Activated T-cell treated with anti-CD3 and anti-CD28 coated beads, Interleukin-2, amount 50 U/mL, for 4 hours (primary cell): Measurements from ENCODE around the gene TOP2A. TPM values are rescaled to one million over a fixed set of nuclear protein-coding genes. Genes with fewer than 3 reads are reported as not detected.

Source experiments
- ATAC-seq, 2 donors: fragments of 200-7000 bp; cut with Tn5 transposase; one replicate each; pipeline ENCODE4 v1.10.0; 2021
- DNase-seq: peaks from one replicate; pipeline ENCODE4 v3.0.0-alpha.2; 2020
- H3K27me3 Mint-ChIP-seq: one replicate; pipeline ENCODE4 v1.8.0; 2021; ENCODE audit warnings: low read depth, mixed read lengths
- H3K36me3 Mint-ChIP-seq: one replicate; pipeline ENCODE4 v1.8.0; 2022; ENCODE audit warnings: mixed read lengths; ENCODE audit not compliant: insufficient read depth
- H3K4me1 Mint-ChIP-seq: one replicate; pipeline ENCODE4 v1.8.0; 2021; ENCODE audit warnings: low read depth, mixed read lengths
- H3K4me3 Mint-ChIP-seq: one replicate; pipeline ENCODE4 v1.8.0; 2021; ENCODE audit warnings: mild to moderate bottlenecking, moderate library complexity, mixed read lengths
- H3K9me3 Mint-ChIP-seq: one replicate; pipeline ENCODE4 v1.8.0; 2021; ENCODE audit warnings: mixed read lengths
- total RNA-seq, 3 donors: library from RNA; stranded (reverse); gene quantifications; one replicate each; pipeline ENCODE4 v1.2.1, GENCODE V29; 2021

Gene TOP2A
- total RNA-seq, 3 donors from 2014 or later = 10.4 to 16.4 (median 12.0) TPM

- Mint-ChIP-seq H3K27me3 (no peaks in the 10 kb centered on the region), H3K9me3 (no peaks in the 10 kb centered on the region), H3K4me1 (peaks cover 33% of the 10 kb centered on the region), H3K36me3 (no peaks in the 10 kb centered on the region), H3K4me3 (no peak overlapping the region)
- DNase-seq (no peak), ATAC-seq (no peak)
Measured at GRCh38 chr17:40447148-40447644, 29.5 kb upstream of the TOP2A start.

GRCh38 chr17:40445751-40446468 lies 28.2 kb upstream of the TOP2A start:
- Mint-ChIP-seq H3K4me1 (peaks cover 33% of the 10 kb centered on the region), H3K9me3 (no peaks in the 10 kb centered on the region), H3K36me3 (no peaks in the 10 kb centered on the region), H3K27me3 (no peaks in the 10 kb centered on the region), H3K4me3 (peak overlapping the region; percentile 75)
- DNase-seq (no peak), ATAC-seq (no peak)

- Mint-ChIP-seq H3K36me3 (no peaks in the 10 kb centered on the region), H3K27me3 (no peaks in the 10 kb centered on the region), H3K4me1 (peaks cover 33% of the 10 kb centered on the region), H3K9me3 (no peaks in the 10 kb centered on the region), H3K4me3 (peak overlapping the region; percentile 75)
- DNase-seq = no peak
- ATAC-seq = peak; percentile 5 to 11
Measured at GRCh38 chr17:40443988-40444899, 26.5 kb upstream of the TOP2A start.

GRCh38 chr17:40443196-40443987 lies 25.7 kb upstream of the TOP2A start, which contains the start of gene IGFBP4:
Gene IGFBP4, plus strand, starts transcription at chr17:40443450. Its CDS starts 286 bp downstream, at chr17:40443736.
- ATAC-seq (peak; percentile 72 to 73), DNase-seq (peak; percentile 59)
- H3K9me3 Mint-ChIP-seq = no peaks in the 10 kb centered on the region
- no peaks in the 10 kb centered on the region for H3K36me3 Mint-ChIP-seq
- no peaks in the 10 kb centered on the region for H3K27me3 Mint-ChIP-seq
- peak within 1 kb of the TSS; percentile 75 for H3K4me3 Mint-ChIP-seq
- H3K4me1 Mint-ChIP-seq = peaks cover 31% of the 10 kb centered on the region

GRCh38 chr17:40442392-40443195 lies 24.9 kb upstream of the TOP2A start:
- DNase-seq = no peak
- no peaks in the 10 kb centered on the region for H3K9me3 Mint-ChIP-seq
- no peaks in the 10 kb centered on the region for H3K36me3 Mint-ChIP-seq
- no peaks in the 10 kb centered on the region for H3K27me3 Mint-ChIP-seq
- H3K4me3 Mint-ChIP-seq = peak overlapping the region; percentile 23
- no peak for ATAC-seq
- peaks cover 25% of the 10 kb centered on the region for H3K4me1 Mint-ChIP-seq

- Mint-ChIP-seq H3K27me3 (no peaks in the 10 kb centered on the region), H3K9me3 (no peaks in the 10 kb centered on the region), H3K36me3 (no peaks in the 10 kb centered on the region), H3K4me3 (no peak overlapping the region), H3K4me1 (peaks cover 17% of the 10 kb centered on the region)
- no peak for DNase-seq
- ATAC-seq = no peak
Measured at GRCh38 chr17:40440166-40440565, 22.5 kb upstream of the TOP2A start.

- Mint-ChIP-seq H3K4me1 (peaks cover 7% of the 10 kb centered on the region), H3K4me3 (no peak overlapping the region), H3K36me3 (no peaks in the 10 kb centered on the region), H3K9me3 (no peaks in the 10 kb centered on the region), H3K27me3 (no peaks in the 10 kb centered on the region)
- no peak for DNase-seq
- no peak for ATAC-seq
Measured at GRCh38 chr17:40437095-40437732, 19.5 kb upstream of the TOP2A start.

- no peaks in the 10 kb centered on the region for H3K36me3 Mint-ChIP-seq
- H3K9me3 Mint-ChIP-seq = no peaks in the 10 kb centered on the region
- no peaks in the 10 kb centered on the region for H3K27me3 Mint-ChIP-seq
- ATAC-seq (no peak), DNase-seq (no peak)
- H3K4me3 Mint-ChIP-seq = no peak overlapping the region
- H3K4me1 Mint-ChIP-seq = peaks cover 7% of the 10 kb centered on the region
Measured at GRCh38 chr17:40436636-40437035, 18.9 kb upstream of the TOP2A start.

GRCh38 chr17:40433551-40434415 lies 16.1 kb upstream of the TOP2A start:
- no peak overlapping the region for H3K4me3 Mint-ChIP-seq
- DNase-seq (no peak), ATAC-seq (peak in 1 of 2 donors; percentile 63)
- no peaks in the 10 kb centered on the region for H3K9me3 Mint-ChIP-seq
- H3K4me1 Mint-ChIP-seq = peaks cover 4% of the 10 kb centered on the region
- H3K36me3 Mint-ChIP-seq = no peaks in the 10 kb centered on the region
- H3K27me3 Mint-ChIP-seq = no peaks in the 10 kb centered on the region

GRCh38 chr17:40432864-40433528 lies 15.3 kb upstream of the TOP2A start:
- H3K36me3 Mint-ChIP-seq = no peaks in the 10 kb centered on the region
- no peak overlapping the region for H3K4me3 Mint-ChIP-seq
- H3K4me1 Mint-ChIP-seq = peaks cover 5% of the 10 kb centered on the region
- DNase-seq (no peak), ATAC-seq (no peak)
- H3K27me3 Mint-ChIP-seq = no peaks in the 10 kb centered on the region
- no peaks in the 10 kb centered on the region for H3K9me3 Mint-ChIP-seq

GRCh38 chr17:40431231-40431602 lies 13.5 kb upstream of the TOP2A start:
- no peak overlapping the region for H3K4me3 Mint-ChIP-seq
- no peaks in the 10 kb centered on the region for H3K27me3 Mint-ChIP-seq
- H3K36me3 Mint-ChIP-seq = no peaks in the 10 kb centered on the region
- ATAC-seq = no peak
- H3K9me3 Mint-ChIP-seq = no peaks in the 10 kb centered on the region
- DNase-seq = no peak
- H3K4me1 Mint-ChIP-seq = peaks cover 22% of the 10 kb centered on the region
